Right ventricle myocardium inferior (tissue), 1 donor: Measurements from ENCODE around the gene SRSF2. TPM values are rescaled to one million over a fixed set of nuclear protein-coding genes. Genes with fewer than 3 reads are reported as not detected.
"Not testable (repeated sequence)": the region's sequence is repeated elsewhere in the genome, so short reads cannot be mapped to it uniquely, and the experiment has no call there.

Experiments
- ATAC-seq: fragments of 200-7000 bp; cut with Tn5 transposase; one replicate; pipeline ENCODE4 v1.9.1; 2020; ENCODE audit warnings: mild to moderate bottlenecking, moderate library complexity
- DNase-seq: peaks from one replicate; pipeline ENCODE4 v3.0.0; 2021; ENCODE audit errors: missing footprints
- intact Hi-C: fragments of 100-400 bp; cut with DNase I; formaldehyde crosslinking; loops from one replicate; pipeline ENCODE4 v1.11.0; 2022
- total RNA-seq: library from RNA; stranded (reverse); fragmentation: NEBNext Ultra II Directional; extraction: Animal tissue kit (Norgen Biotek cat#: 25700); gene quantifications from one replicate; pipeline ENCODE4 v1.2.1, GENCODE V29; 2021
- donor health status: DM: no; HTN: yes; CAD: no; lungs with severe emphysema.

SRSF2 gene
- total RNA-seq, 1 donor from 2014 or later = 74.0 TPM

DNA sequence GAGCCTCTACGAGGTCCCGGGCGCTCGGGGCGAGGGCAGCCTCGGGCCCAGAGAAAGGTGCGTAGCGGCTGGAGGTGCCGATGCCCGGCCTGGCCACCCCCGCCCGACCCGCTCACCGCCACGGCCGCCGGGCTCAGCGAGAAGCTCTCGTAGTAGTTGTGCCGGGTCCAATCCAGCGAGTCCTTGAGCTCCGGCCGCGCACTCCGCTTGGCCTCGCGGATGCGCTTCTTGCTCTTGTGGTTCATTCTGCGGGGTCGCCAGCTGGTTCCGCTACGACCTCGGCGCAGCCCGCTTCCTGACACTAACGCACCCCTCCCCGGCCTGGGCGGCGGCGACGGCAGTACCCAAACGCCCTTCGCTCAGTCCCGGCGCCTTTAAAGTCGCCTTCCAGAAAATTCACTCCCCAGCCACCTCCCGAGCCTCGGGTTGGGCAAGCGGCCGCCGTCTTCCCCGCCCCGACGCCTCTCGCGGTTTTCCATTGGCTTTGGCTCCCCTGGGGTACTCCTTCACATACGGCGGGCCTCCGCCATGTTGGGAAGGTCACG, 10.8 kb downstream of the SRSF2 start, which contains the start of gene JMJD6:
TSS of gene JMJD6 (minus strand) at position 376 of the 545 bp plus-strand sequence. CDS start at position 245, 131 bp downstream.
- intact Hi-C loops = loop anchor here (1.0 kb wide), 1 partner anchor 11 kb away; the partner anchor contains the start of gene SRSF2
- peak; percentile 96 for ATAC-seq
- peak; percentile 97 for DNase-seq

DNA sequence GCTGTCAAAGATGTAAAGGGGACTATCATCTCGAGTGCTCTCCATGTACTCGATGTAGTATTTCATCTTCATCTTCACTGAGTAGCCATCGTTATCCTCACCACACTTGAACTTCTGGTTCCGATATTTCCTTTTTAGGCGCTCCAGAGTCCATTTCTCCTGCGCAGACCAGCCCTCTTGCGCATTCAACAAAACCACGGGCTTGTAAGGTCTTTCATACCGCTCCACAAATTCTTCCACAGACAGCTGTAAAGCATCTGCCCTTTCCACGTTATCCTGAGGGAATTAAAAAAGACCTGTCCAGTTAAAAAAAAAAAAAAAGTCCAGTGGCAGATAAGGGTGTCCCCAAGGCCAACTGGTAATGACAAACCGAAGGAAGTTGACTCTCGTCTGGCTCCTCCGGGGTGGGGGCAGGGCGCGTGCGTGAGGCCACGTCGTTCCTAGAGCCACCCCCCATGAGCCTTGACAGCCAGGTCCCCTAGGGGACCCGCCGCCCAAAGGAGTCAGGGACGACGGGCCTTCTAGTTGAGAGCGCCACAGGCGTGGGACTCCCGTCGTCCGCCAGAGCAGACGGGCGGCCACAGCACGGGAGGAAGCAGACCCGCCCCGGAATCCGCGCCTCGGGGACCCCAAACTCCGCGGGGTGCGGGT, 11.4 kb downstream of the SRSF2 start:
- ATAC-seq = peak; percentile 47
- DNase-seq = peak; percentile 88
- intact Hi-C loops = loop anchor here (1.0 kb wide), 1 partner anchor 12 kb away; the partner anchor contains the start of gene SRSF2

DNA sequence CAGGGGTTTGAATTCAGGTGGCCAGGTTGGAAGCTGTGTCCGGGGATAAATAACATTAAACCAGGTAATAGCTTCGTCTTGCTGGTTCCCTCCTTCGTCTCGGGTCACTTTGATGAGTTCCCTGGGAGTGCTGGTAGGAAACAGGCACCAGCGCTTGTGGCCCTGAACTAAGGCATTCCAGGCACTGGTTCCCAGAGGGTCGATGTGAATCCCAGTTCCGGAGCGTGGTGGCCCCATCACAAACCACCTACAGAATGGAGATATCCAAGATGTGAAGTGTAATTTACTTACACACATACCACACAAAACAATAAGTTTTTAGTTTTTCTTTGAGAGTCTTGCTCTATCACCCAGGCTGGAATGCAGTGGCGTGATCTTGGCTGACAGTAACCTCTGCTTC, 13.3 kb downstream of the SRSF2 start:
- no peak for ATAC-seq
- no peak for DNase-seq
- intact Hi-C loops = no loop called here

DNA sequence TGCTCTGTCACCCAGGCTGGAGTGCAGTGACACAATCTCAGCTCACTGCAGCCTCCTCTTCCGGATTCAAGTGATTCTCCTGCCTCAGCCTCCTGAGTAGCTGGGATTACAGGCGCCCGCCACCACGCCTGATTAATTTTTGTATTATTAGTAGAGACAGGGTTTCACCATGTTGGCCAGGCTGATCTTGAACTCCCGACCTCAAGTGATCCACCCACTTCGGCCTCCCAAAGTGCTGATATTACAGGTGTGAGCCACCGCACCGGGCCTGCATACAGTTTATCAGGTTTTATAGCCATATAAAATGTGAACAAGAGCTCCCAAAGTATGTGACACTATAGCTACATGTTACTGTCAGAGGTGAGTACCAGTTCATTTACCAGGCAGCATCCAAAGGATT, 14.2 kb downstream of the SRSF2 start:
- intact Hi-C loops, DNase-seq: not testable (repeated sequence)

DNA sequence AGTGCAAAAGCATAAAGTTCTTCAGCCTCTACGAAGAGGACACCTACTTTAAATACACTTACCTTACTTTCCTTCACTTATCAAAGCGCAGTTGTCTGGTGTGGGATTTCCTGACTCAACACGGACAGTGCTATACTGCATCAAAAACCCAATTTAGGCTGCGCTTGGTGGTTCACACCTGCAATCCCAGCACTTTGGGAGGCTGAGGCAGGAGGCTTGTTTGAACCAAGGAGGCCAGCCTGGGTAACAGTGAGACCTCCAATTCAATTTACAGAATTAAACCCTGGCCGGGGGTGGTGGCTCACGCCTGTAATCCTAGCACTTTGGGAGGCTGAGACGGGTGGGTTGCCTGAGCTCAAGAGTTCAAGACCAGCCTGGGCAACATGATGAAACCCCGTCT, 14.9 kb downstream of the SRSF2 start:
- ATAC-seq (no peak), DNase-seq (no peak)
- intact Hi-C loops = no loop called here

More for the DNA sequence above, 14.2 kb downstream of the SRSF2 start:
- ATAC-seq = not testable (repeated sequence)

DNA sequence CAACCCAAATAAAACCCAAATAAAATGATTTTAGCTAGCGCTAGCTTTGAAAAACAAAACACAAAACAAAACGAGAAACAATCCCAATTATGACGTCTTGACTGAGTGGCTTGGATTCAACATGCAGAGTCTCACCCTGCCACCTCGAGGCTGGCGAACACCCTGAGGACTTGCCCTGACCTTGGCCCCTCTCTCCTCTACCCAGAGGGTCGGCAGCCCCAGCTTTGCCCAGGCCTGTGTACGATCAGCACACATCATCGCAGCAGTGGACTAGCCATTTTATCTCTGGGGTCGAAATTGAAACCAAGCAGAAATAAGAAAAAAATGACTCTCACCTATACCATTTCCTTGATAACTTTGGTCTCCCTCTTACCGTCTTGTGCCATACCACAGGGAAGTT, 15.7 kb downstream of the SRSF2 start:
- DNase-seq (no peak), ATAC-seq (no peak)
- intact Hi-C loops = no loop called here

DNA sequence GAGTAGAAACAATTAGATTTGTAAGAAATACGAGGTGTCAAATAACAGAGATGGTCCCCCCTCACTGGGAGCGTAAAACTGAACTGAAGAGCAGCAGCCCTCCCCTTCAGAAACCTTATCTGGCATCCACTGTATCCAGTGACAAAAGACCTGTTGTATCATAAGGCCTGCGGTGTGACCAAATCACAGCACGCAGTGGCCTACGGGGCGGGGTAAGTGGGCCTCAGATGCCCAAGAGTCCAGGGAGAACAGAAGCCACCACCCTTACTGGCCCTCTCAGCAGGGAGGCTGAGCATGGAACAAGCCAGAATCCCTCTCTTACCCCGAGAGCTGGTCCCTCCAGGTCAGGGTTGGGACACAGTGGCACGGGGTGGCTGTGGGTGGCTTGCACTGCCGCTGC, 16.2 kb downstream of the SRSF2 start:
- intact Hi-C loops = no loop called here

DNA sequence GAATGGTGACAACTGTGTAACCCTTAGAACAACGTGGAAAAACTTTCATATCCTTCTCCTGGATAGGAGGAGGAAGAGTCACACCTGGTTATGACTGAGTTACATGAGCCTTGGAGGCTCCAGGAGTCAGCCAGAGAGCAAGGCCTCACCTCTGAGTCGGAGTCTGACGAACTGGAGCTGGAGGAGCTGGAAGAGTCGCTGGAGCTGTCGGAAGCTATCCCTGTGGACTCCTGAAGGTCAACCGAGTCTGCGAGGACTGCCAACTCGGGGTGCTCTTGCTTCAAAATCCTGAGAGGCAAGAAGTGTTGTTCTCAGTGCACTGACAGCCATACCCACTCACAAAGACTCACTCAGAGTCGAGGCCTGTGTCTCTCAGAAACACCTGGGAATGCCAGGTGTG, 16.9 kb downstream of the SRSF2 start:
- intact Hi-C loops = no loop called here

More for the DNA sequence above, 16.2 kb downstream of the SRSF2 start:
- ATAC-seq (peak; percentile 2), DNase-seq (no peak)

DNA sequence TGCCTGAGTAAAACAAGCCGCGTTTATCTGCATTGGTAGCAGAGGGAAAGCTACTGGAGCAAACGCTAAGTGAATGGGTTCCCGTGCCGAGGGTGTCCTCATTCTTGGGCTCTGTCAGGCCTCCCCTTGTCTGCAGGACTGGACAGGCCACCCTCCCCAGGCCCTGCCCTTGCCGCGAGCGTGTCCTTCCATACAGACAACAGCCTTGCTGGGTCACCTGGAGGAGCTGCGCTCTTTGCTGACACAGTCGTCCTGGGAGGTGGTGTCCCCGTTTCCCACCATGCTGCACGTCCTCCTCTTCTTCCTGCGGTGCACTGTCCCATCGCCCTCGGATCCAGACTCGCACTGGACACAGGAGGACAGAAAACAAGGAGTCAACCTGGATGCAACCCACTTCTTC, 18.6 kb downstream of the SRSF2 start:
- no peak for ATAC-seq
- intact Hi-C loops = no loop called here
- no peak for DNase-seq

More for the DNA sequence above, 16.9 kb downstream of the SRSF2 start:
- no peak for DNase-seq
- no peak for ATAC-seq

DNA sequence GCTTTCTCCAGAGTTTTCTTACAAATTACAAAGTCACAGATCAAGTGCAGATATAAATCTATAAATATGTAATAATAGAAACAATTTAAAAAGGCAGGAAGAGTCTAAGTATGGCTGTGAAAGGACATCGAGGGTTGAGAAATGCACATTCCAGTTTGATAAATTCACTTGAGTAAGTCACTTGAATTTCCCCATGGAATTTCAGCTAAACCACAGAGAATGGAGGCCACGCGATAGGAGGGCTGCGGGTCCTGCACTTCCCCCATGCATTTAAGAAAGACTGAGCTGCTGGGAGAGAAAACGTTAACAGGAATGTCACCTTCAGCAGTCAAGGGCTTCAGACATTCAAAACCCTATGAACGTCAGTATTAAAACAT, 20.3 kb downstream of the SRSF2 start:
- DNase-seq (no peak), ATAC-seq (no peak)
- intact Hi-C loops = no loop called here

DNA sequence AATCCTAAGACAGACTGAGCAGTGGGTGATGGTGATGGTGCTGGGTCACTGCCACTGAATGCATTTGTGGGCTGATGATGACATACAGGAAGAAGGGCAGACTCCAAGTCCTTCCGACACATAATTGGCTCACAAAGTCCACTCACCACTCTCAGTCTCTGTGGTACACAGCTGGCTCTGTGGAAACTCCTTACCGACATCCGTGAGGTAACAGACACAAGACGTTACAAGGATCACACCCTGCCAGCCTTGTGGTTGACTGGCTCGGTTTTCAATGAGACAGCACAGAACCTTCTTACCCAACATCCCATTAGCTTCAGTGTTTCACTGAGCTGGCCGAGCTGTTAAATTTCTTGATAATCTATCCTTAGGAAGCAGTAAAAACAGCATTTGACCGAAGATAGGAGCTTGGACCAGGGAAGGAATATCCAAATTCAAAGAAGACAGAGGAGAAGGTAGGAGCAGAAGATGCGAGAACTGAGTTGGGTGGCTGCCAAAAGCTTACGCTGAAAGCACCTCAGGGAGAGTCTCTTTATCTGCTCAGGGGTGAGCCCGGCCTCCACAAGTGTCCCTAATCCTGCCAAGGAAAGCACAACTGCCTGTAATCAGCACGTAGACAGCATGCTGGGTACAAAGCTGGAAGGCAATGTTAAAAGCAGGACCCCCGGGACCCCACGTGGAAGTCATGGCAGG, 20.8 kb downstream of the SRSF2 start:
- ATAC-seq (peak; percentile 70), DNase-seq (no peak)
- intact Hi-C loops = no loop called here

DNA sequence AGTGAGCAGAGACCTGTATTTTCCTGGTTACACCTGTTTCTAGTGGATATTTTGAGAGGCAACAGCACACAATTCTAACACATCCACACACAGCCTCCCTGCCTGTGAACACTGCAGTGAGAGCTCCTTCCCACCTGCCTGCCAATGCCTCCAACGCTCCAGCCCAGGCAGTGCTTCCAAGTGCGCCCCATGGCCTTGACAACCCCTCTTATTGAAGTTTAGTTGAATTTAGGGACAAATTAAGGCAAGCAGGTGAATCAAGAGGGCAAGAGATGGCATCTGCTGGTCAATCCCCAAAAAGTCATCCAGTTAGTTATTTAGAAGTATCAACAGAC, 21.7 kb downstream of the SRSF2 start:
- peak; percentile 2 for ATAC-seq
- no peak for DNase-seq
- intact Hi-C loops = loop anchor here (2.0 kb wide), 2 partner anchors 27 to 35 kb away; no protein-coding TSS in a partner anchor

DNA sequence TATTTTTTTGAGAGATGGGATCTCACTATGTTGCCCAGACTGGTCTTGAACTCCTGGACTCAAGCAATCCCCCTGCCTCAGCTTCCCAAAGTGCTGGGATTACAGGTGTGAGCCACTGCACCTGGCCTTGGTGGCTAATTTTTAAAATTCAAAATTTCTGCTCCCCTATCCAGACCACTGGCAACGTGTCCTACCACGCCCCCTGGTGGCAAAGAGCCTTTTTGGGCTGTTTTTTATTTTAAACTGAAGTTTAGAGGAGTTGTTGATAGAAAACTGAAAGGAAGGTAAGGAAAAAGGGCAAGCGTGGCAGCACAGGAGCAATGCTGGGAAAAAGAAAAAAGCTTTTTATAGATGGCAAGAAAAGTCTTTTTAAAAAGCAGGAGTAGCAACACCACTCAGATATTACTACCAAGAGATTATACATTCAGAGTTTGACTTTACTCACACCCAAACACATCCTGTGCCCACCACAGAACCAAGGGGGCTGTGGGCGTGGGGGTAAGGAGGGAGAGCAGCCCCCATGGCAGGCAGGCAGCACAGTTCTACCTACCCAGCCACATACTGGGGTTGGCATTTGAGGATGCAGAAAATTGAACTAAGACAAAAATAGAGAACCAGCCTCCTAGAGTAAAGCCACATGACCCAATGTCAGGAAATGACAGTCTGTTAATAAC, 22.2 kb downstream of the SRSF2 start:
- DNase-seq = peak; percentile 83
- ATAC-seq = peak; percentile 5
- intact Hi-C loops = loop anchor here (2.0 to 5.0 kb wide), 4 partner anchors 26 to 158 kb away; no protein-coding TSS in a partner anchor

DNA sequence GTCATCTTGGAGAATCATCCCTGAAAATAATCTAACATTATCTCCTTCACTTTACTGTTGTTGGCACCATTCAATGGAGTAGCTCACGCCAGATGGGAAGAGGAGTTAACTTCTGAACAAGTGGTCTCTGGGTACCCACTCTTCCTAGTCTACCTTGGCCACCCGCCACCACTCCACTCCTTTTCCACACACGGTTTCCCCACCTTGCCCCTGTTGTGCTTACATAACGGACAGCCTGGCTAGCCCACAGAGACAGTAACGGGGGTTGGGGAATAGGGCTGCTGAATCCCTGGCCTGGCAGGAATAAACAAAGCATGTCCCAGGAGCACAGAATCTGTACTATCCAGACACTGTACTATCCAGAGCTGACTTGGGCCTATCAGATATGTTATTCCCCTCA, 22.8 kb downstream of the SRSF2 start:
- ATAC-seq (no peak), DNase-seq (no peak)
- intact Hi-C loops = loop anchor here (2.0 to 5.0 kb wide), 4 partner anchors 26 to 157 kb away; no protein-coding TSS in a partner anchor

DNA sequence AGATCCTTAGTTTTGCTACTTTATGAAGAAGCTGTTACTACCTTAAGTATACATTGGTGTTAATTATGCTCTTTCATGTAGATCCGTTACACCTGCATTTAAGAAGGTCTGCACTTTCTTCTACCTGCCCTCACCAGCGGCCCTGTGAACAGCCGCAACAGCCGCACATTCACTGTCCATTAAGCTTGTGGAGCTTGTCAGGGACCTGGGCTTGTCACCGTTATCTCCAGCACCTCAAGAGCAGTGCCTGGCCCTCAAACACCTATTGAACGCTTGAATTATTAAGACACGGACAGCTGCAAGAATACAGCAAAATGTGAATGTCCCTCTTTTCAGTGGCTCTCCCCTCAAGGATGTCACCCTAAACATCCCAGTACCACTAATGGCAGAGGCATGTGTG, 23.4 kb downstream of the SRSF2 start:
- ATAC-seq (no peak), DNase-seq (no peak)

DNA sequence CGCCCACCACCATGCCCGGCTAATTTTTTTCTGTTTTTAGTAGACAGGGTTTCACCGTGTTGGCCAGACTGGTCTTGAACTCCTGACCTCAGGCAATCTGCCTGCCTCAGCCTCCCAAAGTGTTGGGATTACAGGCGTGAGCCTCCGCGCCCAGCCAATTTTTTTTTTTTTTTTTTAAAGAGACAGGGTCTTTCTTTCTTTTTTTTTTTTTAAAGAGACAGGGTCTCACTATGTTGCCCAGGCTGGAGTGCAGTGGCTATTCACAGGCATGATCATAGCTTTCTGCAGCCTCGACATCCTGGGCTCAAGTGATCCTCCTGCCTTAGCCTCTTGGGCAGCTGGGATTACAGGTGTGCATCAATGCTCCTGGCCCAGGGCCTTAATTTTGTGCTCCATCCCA, 24.8 kb downstream of the SRSF2 start:
- ATAC-seq, DNase-seq: not testable (repeated sequence)
- intact Hi-C loops = loop anchor here (5.0 kb wide), 2 partner anchors 40 to 155 kb away; no protein-coding TSS in a partner anchor

More for the DNA sequence above, 23.4 kb downstream of the SRSF2 start:
- intact Hi-C loops = loop anchor here (2.0 to 5.0 kb wide), 4 partner anchors 25 to 156 kb away; no protein-coding TSS in a partner anchor

DNA sequence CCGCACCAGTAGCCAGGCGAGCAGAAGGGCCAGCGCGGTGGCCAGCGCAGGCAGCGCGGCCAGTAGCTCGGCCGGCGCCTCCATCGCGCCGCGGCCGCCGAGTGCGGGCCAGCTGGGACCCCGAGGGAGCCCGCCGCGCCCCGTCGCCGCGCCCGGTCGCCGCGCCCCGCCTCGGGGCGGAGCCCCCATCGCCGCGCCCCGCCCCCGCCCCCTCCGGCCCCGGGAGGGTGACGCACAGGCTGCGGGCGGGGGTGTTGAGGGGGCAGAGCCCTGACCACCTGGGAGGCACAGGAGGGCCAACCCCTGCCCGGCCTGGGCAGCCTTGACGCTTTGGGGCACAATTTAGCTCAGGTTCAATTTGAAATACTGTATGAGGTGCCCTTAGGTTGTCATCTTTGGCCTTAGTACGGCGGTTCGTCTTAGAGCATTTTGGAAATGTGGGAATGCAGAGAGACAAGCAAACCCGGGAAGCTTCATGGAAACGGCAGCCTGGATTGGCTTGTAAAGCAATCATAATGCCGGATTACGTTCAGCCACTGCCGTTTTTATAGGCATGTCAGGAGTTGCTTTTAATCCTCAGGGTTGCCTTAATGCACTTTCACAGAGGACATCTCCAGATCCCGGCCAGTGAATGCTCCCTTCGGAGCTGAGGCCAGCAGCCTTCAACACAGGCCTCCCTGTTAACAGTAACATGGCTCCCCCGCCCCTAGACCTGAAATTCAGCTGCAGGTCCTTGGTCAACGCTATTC, 26.1 kb downstream of the SRSF2 start, which contains the start of gene MXRA7:
TSS of gene MXRA7 (minus strand) at position 103 of the 749 bp plus-strand sequence. CDS start at position 84, 19 bp downstream.
- ATAC-seq (peak; percentile 53), DNase-seq (peak; percentile 87)
- intact Hi-C loops = loop anchor here (1.0 to 5.0 kb wide), 3 partner anchors 12 to 154 kb away; no protein-coding TSS in a partner anchor
